Adrenal gland (tissue), 5 donors: Measurements from ENCODE around the gene NUDT17.

Experiments
- POLR2A ChIP-seq, 2 donors: fragments of 450-650 bp; IDR thresholded peaks; one replicate each; pipeline ENCODE4 v1.6.1; 2017; ENCODE audit warnings: antibody characterized with exemption in 2 of 2, mild to moderate bottlenecking in 2 of 2, moderate library complexity in 1 of 2
- TF ChIP-seq, protein P1 (sequence below), 6 experiments: fragments of 450-650 bp in 4 of 6; fragments of 200-600 bp in 2 of 6; sonication (generic) in 1 of 6; IDR thresholded peaks; 1 replicate in 5 of 6; 2 replicates in 1 of 6; pipeline versions ENCODE4 v1.5.1 to v1.8.0; 2016 to 2021; ENCODE audit warnings: antibody characterized with exemption in 6 of 6, mild to moderate bottlenecking in 2 of 6, moderate library complexity in 1 of 6
- donor health status: DM: no; HTN: no; CAD: no.

DNA sequence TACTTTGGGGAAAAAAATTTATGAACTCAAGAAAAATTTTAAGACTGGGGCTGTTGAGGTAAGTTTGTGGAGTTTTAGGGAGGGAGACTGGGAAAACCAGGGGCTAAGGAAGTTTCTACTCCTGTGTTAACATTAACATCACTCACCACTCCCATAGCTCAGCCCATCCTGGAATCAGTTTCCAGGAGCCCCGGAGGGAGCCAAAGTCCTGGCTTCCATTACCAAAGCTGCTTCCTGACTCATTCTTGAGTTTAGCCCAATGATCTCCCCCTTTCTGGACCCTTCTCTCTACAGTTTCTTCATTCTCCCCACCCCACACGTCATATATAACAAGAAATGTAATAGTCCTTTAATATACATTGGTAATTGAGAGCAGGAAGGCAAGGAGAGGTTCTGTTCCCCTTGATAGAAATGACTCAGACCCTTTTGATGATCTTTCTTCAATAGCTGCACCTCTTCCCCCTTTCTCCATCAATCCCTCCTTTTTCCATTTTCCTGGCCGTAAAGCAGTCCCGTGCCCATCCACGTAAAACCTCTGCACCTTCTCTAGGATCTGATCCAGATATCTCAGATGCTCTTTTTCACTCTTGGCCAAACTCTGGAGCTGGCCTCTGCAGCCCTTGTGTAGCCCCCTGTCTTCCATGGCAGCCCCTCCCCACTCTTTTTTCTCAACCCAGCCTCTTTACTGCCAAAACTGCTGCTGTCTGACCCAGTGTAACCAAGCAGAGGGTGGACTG, 18.0 kb downstream of the NUDT17 start:
- TF ChIP-seq, protein P1, sequence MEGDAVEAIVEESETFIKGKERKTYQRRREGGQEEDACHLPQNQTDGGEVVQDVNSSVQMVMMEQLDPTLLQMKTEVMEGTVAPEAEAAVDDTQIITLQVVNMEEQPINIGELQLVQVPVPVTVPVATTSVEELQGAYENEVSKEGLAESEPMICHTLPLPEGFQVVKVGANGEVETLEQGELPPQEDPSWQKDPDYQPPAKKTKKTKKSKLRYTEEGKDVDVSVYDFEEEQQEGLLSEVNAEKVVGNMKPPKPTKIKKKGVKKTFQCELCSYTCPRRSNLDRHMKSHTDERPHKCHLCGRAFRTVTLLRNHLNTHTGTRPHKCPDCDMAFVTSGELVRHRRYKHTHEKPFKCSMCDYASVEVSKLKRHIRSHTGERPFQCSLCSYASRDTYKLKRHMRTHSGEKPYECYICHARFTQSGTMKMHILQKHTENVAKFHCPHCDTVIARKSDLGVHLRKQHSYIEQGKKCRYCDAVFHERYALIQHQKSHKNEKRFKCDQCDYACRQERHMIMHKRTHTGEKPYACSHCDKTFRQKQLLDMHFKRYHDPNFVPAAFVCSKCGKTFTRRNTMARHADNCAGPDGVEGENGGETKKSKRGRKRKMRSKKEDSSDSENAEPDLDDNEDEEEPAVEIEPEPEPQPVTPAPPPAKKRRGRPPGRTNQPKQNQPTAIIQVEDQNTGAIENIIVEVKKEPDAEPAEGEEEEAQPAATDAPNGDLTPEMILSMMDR (IDR thresholded peaks at IDR 0.05) = no peak
- no peak for TF ChIP-seq POLR2A (IDR thresholded peaks at IDR 0.05)
